Activated T-cell treated with anti-CD3 and anti-CD28 coated beads for 1 hour (primary cell): ENCODE measurements around the gene CCDC192.
"Not testable (repeated sequence)": the region's sequence is repeated elsewhere in the genome, so short reads cannot be mapped to it uniquely, and the experiment has no call there.

Experiments used
- DNase-seq: peaks from one replicate; pipeline ENCODE4 v3.0.0-alpha.2; 2020; ENCODE audit warnings: low read depth

The CCDC192 gene

GRCh38 chr5:127699416-127699815 is 3.8 kb upstream of the CCDC192 start:
- DNase-seq, result no peak

- DNase-seq, result no peak
Observed at GRCh38 chr5:127700237-127700766, 2.9 kb upstream of the CCDC192 start.

GRCh38 chr5:127702434-127702833 is 757 bp upstream of the CCDC192 start:
- no peak for DNase-seq

- DNase-seq, result no peak
Observed at GRCh38 chr5:127705120-127705892, 2.1 kb downstream of the CCDC192 start.

GRCh38 chr5:127706691-127707090 is 3.5 kb downstream of the CCDC192 start:
- DNase-seq, result no peak

- DNase-seq, result no peak
Observed at GRCh38 chr5:127707209-127707608, 4.0 kb downstream of the CCDC192 start.

GRCh38 chr5:127713083-127713482 is 9.9 kb downstream of the CCDC192 start:
- not testable (repeated sequence) for DNase-seq

- no peak for DNase-seq
Observed at GRCh38 chr5:127718181-127718580, 15.0 kb downstream of the CCDC192 start.

GRCh38 chr5:127723571-127723970 is 20.4 kb downstream of the CCDC192 start:
- DNase-seq, result no peak

- DNase-seq, result no peak
Observed at GRCh38 chr5:127725673-127726072, 22.5 kb downstream of the CCDC192 start.

GRCh38 chr5:127732963-127733362 is 29.8 kb downstream of the CCDC192 start:
- DNase-seq, result no peak

GRCh38 chr5:127739348-127739747 is 36.2 kb downstream of the CCDC192 start:
- not testable (repeated sequence) for DNase-seq

GRCh38 chr5:127739807-127740384 is 36.7 kb downstream of the CCDC192 start:
- DNase-seq, result no peak

- no peak for DNase-seq
Observed at GRCh38 chr5:127741412-127741811, 38.2 kb downstream of the CCDC192 start.

GRCh38 chr5:127744241-127744640 is 41.0 kb downstream of the CCDC192 start:
- DNase-seq, result no peak

GRCh38 chr5:127746756-127747155 is 43.6 kb downstream of the CCDC192 start:
- no peak for DNase-seq

- DNase-seq, result not testable (repeated sequence)
Observed at GRCh38 chr5:127752503-127753265, 49.5 kb downstream of the CCDC192 start.

GRCh38 chr5:127754259-127754658 is 51.1 kb downstream of the CCDC192 start:
- no peak for DNase-seq

- DNase-seq, result no peak
Observed at GRCh38 chr5:127754706-127755105, 51.5 kb downstream of the CCDC192 start.

GRCh38 chr5:127757576-127757975 is 54.4 kb downstream of the CCDC192 start:
- no peak for DNase-seq

GRCh38 chr5:127758766-127759283 is 55.6 kb downstream of the CCDC192 start:
- DNase-seq, result no peak

- no peak for DNase-seq
Observed at GRCh38 chr5:127761869-127762268, 58.7 kb downstream of the CCDC192 start.
